Adrenal gland (tissue), 5 donors: ENCODE results near the gene PRC1.

Source experiments
- CTCF ChIP-seq, 6 experiments: fragments of 450-650 bp in 4 of 6; fragments of 200-600 bp in 2 of 6; sonication (generic) in 1 of 6; IDR thresholded peaks; 1 replicate in 5 of 6; 2 replicates in 1 of 6; pipeline versions ENCODE4 v1.5.1 to v1.8.0; 2016 to 2021; ENCODE audit warnings: antibody characterized with exemption in 6 of 6, mild to moderate bottlenecking in 2 of 6, moderate library complexity in 1 of 6
- POLR2A ChIP-seq, 2 donors: fragments of 450-650 bp; IDR thresholded peaks; one replicate each; pipeline ENCODE4 v1.6.1; 2017; ENCODE audit warnings: antibody characterized with exemption in 2 of 2, mild to moderate bottlenecking in 2 of 2, moderate library complexity in 1 of 2
- donor health status: DM: no; HTN: no; CAD: no.

- TF ChIP-seq CTCF (IDR thresholded peaks at IDR 0.05) (no peak), POLR2A (IDR thresholded peaks at IDR 0.05) (no peak)
Observed at GRCh38 chr15:90986790-90987507, 7.4 kb downstream of the PRC1 start.
